ENCODE measurements around the gene YPEL3.

The YPEL3 gene

GRCh38 chr16:30060836-30061554 lies 35.0 kb downstream of the YPEL3 start:
- DNase-seq (ENCODE audit: low spot score): no peak
- no peak for TF ChIP-seq CTCF (IDR thresholded peaks at IDR 0.05; ENCODE audit: extremely low read depth, missing control alignments)

GRCh38 chr16:30060346-30060745 lies 35.7 kb downstream of the YPEL3 start:
- no peak for TF ChIP-seq CTCF (IDR thresholded peaks at IDR 0.05; ENCODE audit: extremely low read depth, missing control alignments)
- no peak for DNase-seq (ENCODE audit: low spot score)

GRCh38 chr16:30054959-30055553 lies 41.0 kb downstream of the YPEL3 start:
- peak; percentile 78 for TF ChIP-seq CTCF (IDR thresholded peaks at IDR 0.05; ENCODE audit: extremely low read depth, missing control alignments)
- DNase-seq (ENCODE audit: low spot score): peak; percentile 67

GRCh38 chr16:30054451-30054850 lies 41.6 kb downstream of the YPEL3 start:
- no peak for TF ChIP-seq CTCF (IDR thresholded peaks at IDR 0.05; ENCODE audit: extremely low read depth, missing control alignments)
- no peak for DNase-seq (ENCODE audit: low spot score)

- no peak for DNase-seq (ENCODE audit: low spot score)
- TF ChIP-seq CTCF (IDR thresholded peaks at IDR 0.05; ENCODE audit: extremely low read depth, missing control alignments): no peak
These were observed 42.5 kb downstream of the YPEL3 start for GRCh38 chr16:30053376-30054015.

- peak; percentile 93 for DNase-seq (ENCODE audit: low spot score)
These were observed 43.2 kb downstream of the YPEL3 start for GRCh38 chr16:30052671-30053372.

More at GRCh38 chr16:30052671-30053372, 43.2 kb downstream of the YPEL3 start:
- no peak for TF ChIP-seq CTCF (IDR thresholded peaks at IDR 0.05; ENCODE audit: extremely low read depth, missing control alignments)

Data from GM20000 (cell line).